Activated T-helper 2 cell treated with anti-CD3 and anti-CD28 coated beads, Interferon-gamma antibody, Interleukin-2, Interleukin-4, amounts not matched to agents 10 μg/mL and 5 μg/mL and 100 μg/mL, durations not matched to agents 14 hours and 24 hours and 36 hours (primary cell): ENCODE measurements around the gene RNF148. TPM values are rescaled to one million over a fixed set of nuclear protein-coding genes. Genes with fewer than 3 reads are reported as not detected.

Source experiments
- DNase-seq: peaks from one replicate; pipeline ENCODE4 v3.0.0; 2021; ENCODE audit warnings: low spot score
- H3K27ac Mint-ChIP-seq: one replicate; pipeline ENCODE4 v1.8.0; 2021; ENCODE audit warnings: mixed read lengths
- H3K27me3 Mint-ChIP-seq: one replicate; pipeline ENCODE4 v1.8.0; 2021; ENCODE audit warnings: low read depth, mixed read lengths
- H3K36me3 Mint-ChIP-seq: one replicate; pipeline ENCODE4 v1.8.0; 2021; ENCODE audit warnings: low read depth, mixed read lengths
- H3K4me1 Mint-ChIP-seq: one replicate; pipeline ENCODE4 v1.8.0; 2021; ENCODE audit warnings: low read depth, mixed read lengths
- H3K4me3 Mint-ChIP-seq: one replicate; pipeline ENCODE4 v1.8.0; 2021; ENCODE audit warnings: low read depth, mild to moderate bottlenecking, moderate library complexity, mixed read lengths
- H3K9me3 Mint-ChIP-seq: one replicate; pipeline ENCODE4 v1.8.0; 2021; ENCODE audit warnings: mixed read lengths
- intact Hi-C: fragments of 100-400 bp; cut with micrococcal nuclease; formaldehyde crosslinking; loops from one replicate; pipeline ENCODE4 v1.15.1; 2023
- total RNA-seq: library from RNA; stranded (reverse); gene quantifications from 2 replicates; pipeline ENCODE4 v1.2.3, GENCODE V29; 2022

RNF148 gene, protein sequence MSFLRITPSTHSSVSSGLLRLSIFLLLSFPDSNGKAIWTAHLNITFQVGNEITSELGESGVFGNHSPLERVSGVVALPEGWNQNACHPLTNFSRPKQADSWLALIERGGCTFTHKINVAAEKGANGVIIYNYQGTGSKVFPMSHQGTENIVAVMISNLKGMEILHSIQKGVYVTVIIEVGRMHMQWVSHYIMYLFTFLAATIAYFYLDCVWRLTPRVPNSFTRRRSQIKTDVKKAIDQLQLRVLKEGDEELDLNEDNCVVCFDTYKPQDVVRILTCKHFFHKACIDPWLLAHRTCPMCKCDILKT
- not detected in 2 replicates for total RNA-seq

DNA sequence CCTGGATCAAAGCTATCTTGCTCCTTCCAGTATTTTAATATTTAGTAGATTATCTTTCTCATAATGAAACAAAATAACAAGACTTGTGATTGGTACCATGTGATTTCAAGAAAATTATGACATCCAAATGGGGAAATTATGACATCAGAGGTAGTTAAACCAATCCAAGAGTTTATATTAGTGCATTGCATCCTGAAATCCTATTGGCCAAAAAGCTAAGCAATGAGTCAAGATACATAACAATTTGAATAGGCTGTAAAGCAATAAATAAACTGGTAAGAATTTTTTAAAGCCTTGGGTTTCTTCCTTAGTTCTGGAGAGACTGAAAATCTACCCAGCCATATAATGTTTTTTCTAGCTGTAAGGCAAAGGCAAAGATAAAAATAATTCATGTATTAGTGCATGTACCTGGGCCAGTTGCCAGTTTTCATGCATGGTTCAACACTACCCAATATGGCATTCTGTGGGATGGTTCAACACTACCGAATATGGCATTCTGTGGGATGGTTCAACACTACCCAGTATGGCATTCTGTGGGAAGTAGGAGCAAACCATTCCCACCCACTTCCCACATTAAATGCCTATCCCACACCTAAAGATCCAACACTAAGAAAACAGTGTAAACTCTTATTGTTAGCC is at the start of gene RNF148:
RNF148 (minus strand) TSS at position 51 of the 639 bp plus-strand sequence. CDS start 172 bp downstream, outside the sequence.
- no peaks in the 10 kb centered on the region for H3K36me3 Mint-ChIP-seq
- H3K9me3 Mint-ChIP-seq, result peaks cover 9% of the 10 kb centered on the region
- H3K27me3 Mint-ChIP-seq, result no peaks in the 10 kb centered on the region

DNA sequence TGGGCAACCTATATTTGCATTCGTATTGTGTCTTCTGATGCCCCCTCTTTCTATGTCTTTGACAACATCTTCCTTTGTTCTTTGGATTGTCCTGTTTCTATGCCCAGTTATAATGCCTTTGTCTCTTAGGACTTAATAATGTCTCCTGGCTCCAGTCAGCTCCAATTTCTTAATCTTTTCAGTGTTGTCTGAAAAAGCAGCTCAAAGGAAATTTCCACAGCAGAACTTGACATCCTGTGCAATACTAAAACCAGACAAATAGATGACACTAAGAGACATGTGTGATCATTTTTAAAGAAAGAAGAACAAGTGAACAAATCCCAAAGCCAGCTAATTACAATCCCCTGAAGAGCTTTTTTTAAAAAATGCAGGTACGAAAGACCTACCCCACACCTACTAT is 47.7 kb upstream of the RNF148 start:
- DNase-seq, result no peak
- no peaks in the 10 kb centered on the region for H3K4me1 Mint-ChIP-seq
- H3K27me3 Mint-ChIP-seq, result no peaks in the 10 kb centered on the region
- H3K36me3 Mint-ChIP-seq, result no peaks in the 10 kb centered on the region
- H3K9me3 Mint-ChIP-seq, result no peaks in the 10 kb centered on the region
- intact Hi-C loops, result no loop called here
- H3K4me3 Mint-ChIP-seq, result no peak overlapping the region
- no peak overlapping the region for H3K27ac Mint-ChIP-seq

More for the DNA sequence above, at the start of gene RNF148:
- no peak for DNase-seq
- intact Hi-C loops, result no loop called here
- Mint-ChIP-seq H3K4me3 (no peak within 1 kb of the TSS), H3K27ac (no peak within 1 kb of the TSS), H3K4me1 (no peaks in the 10 kb centered on the region)

DNA sequence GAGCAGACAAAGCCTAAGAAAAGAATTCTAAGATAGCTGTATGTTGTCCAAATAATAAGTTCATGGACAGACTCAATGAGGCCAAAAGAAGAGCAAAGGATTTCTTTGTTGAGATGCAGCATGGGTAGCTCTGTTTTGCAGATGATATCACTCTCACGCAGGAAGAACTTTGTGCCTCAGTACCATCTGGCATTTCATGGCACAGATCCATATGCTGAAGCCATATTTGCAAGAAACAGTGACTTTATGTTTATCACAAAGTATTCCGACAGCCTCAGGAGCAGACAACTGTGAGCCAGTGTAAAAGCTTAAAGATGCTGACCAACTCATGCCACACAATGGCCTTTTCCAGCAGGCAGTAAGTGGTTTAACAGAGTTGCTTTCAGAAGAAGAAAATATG is 45.5 kb upstream of the RNF148 start:
- DNase-seq, result no peak
- Mint-ChIP-seq H3K4me1 (no peaks in the 10 kb centered on the region), H3K9me3 (no peaks in the 10 kb centered on the region), H3K27me3 (no peaks in the 10 kb centered on the region), H3K27ac (no peak overlapping the region), H3K4me3 (no peak overlapping the region), H3K36me3 (no peaks in the 10 kb centered on the region)
- intact Hi-C loops, result no loop called here

DNA sequence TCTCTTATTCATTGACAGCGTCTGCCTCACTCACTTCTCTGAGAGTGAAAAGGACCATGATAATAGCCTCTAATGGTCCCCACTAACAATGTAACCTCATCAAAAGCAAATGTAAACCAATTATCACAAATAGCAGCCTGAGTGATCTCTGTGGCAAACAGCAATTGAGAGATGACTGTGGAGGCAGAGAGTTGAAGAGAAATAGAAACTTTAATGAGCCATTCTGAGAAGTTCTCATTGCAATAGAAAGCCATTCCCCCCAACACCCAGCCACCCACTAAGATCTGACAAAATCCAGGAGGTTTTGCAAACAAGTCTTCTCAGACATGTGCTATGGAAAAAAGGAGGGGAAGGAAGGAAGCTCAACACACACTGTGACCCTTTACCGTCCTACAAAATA is 44.2 kb upstream of the RNF148 start:
- Mint-ChIP-seq H3K4me1 (no peaks in the 10 kb centered on the region), H3K4me3 (no peak overlapping the region), H3K36me3 (no peaks in the 10 kb centered on the region), H3K27me3 (no peaks in the 10 kb centered on the region), H3K9me3 (no peaks in the 10 kb centered on the region), H3K27ac (no peak overlapping the region)
- intact Hi-C loops, result no loop called here
- no peak for DNase-seq

DNA sequence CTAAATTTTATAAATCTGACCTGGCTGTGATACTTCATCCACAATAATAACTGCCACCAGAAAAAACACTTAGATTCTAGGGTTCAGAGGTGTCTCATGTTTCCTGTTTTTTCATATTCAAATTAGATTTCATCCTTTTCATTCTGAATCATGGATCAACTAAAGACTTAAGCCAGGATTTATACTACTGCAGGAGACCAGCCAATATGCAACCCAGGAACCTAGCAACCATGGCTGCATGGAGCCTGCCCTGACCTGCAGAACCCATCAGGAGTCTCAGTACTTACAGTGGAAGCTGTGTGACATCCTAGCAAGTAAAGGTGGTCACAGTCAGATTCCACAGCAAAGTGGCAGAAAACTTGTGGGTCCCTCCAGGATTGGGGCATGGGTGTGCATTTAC is 40.5 kb upstream of the RNF148 start:
- Mint-ChIP-seq H3K4me1 (no peaks in the 10 kb centered on the region), H3K4me3 (no peak overlapping the region), H3K9me3 (no peaks in the 10 kb centered on the region), H3K27ac (no peak overlapping the region), H3K36me3 (no peaks in the 10 kb centered on the region), H3K27me3 (no peaks in the 10 kb centered on the region)
- intact Hi-C loops, result no loop called here
- no peak for DNase-seq

GRCh38 chr7:122738947-122739346 is 36.2 kb upstream of the RNF148 start:
- Mint-ChIP-seq H3K36me3 (no peaks in the 10 kb centered on the region), H3K9me3 (no peaks in the 10 kb centered on the region), H3K27me3 (no peaks in the 10 kb centered on the region), H3K27ac (no peak overlapping the region), H3K4me3 (no peak overlapping the region), H3K4me1 (no peaks in the 10 kb centered on the region)
- intact Hi-C loops, result no loop called here
- DNase-seq, result no peak

- Mint-ChIP-seq H3K4me1 (no peaks in the 10 kb centered on the region), H3K4me3 (no peak overlapping the region), H3K27me3 (no peaks in the 10 kb centered on the region), H3K36me3 (no peaks in the 10 kb centered on the region), H3K27ac (no peak overlapping the region), H3K9me3 (no peaks in the 10 kb centered on the region)
- intact Hi-C loops, result no loop called here
- DNase-seq, result no peak
These were observed 33.5 kb upstream of the RNF148 start for GRCh38 chr7:122736183-122736582.

- intact Hi-C loops, result no loop called here
- Mint-ChIP-seq H3K27me3 (no peaks in the 10 kb centered on the region), H3K36me3 (no peaks in the 10 kb centered on the region), H3K27ac (no peak overlapping the region), H3K4me1 (no peaks in the 10 kb centered on the region), H3K9me3 (no peaks in the 10 kb centered on the region), H3K4me3 (no peak overlapping the region)
- no peak for DNase-seq
These were observed 25.0 kb upstream of the RNF148 start for GRCh38 chr7:122727759-122728158.

- Mint-ChIP-seq H3K27ac (no peak overlapping the region), H3K9me3 (no peaks in the 10 kb centered on the region), H3K4me3 (no peak overlapping the region), H3K36me3 (no peaks in the 10 kb centered on the region), H3K27me3 (no peaks in the 10 kb centered on the region), H3K4me1 (no peaks in the 10 kb centered on the region)
- intact Hi-C loops, result no loop called here
- no peak for DNase-seq
These were observed 24.6 kb upstream of the RNF148 start for GRCh38 chr7:122727354-122727753.

- no peaks in the 10 kb centered on the region for H3K27me3 Mint-ChIP-seq
- no peaks in the 10 kb centered on the region for H3K9me3 Mint-ChIP-seq
- intact Hi-C loops, result no loop called here
- H3K36me3 Mint-ChIP-seq, result no peaks in the 10 kb centered on the region
- no peak for DNase-seq
- no peak overlapping the region for H3K4me3 Mint-ChIP-seq
- H3K27ac Mint-ChIP-seq, result no peak overlapping the region
- no peaks in the 10 kb centered on the region for H3K4me1 Mint-ChIP-seq
These were observed 24.2 kb upstream of the RNF148 start for GRCh38 chr7:122726881-122727280.

DNA sequence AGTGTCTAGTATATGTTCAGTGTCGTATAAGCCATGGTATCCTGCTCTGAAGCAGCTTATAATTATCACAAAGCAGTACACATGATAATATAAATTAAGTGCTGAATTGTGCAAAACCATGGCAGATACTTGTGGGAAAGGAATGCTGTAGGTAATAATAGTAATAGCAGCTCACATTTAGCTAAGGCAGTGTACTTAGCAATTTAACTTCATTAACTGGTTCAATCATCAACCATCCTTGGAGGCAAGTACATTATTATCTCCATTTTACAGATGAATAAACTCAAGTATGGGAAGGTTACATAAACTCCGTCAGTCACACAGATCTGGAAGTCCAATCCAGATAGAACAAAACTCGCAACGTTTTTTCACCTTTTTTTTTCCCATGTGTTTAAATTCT is 21.6 kb upstream of the RNF148 start:
- Mint-ChIP-seq H3K27ac (no peak overlapping the region), H3K4me3 (no peak overlapping the region)

DNA sequence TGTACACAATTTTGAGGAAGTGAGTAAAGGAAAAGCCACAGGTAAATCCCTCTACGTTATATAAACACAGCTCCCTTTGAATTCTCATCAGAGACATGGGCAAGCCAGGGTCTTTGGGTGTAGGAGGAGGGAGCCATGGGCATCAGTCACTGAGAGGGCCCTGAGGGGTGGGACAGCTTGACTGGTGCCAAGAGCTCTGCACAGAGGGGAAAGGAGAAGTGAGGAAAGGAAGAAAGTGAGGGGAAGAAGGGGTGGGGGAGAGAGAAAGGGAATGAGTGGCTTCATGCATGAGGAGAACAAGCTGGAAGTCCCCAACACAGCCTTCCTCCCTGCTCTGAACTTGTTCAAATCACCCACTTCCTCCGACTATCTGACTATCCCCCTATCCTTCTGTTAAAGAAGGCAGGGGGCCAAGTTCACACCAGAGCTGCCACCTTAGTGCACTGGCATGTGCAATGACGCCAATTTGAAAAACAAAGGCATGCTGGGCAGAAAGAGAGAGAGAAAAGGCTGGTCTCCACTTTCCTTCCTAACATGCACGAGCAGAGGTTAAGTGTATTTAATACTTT is 16.4 kb upstream of the RNF148 start:
- intact Hi-C loops, result no loop called here
- Mint-ChIP-seq H3K36me3 (no peaks in the 10 kb centered on the region), H3K27ac (no peak overlapping the region), H3K4me1 (no peaks in the 10 kb centered on the region), H3K27me3 (no peaks in the 10 kb centered on the region), H3K4me3 (no peak overlapping the region), H3K9me3 (peaks cover 6% of the 10 kb centered on the region)
- no peak for DNase-seq

More for the DNA sequence above, 21.6 kb upstream of the RNF148 start:
- no peaks in the 10 kb centered on the region for H3K4me1 Mint-ChIP-seq
- intact Hi-C loops, result no loop called here
- H3K36me3 Mint-ChIP-seq, result no peaks in the 10 kb centered on the region
- DNase-seq, result no peak
- H3K9me3 Mint-ChIP-seq, result peaks cover 6% of the 10 kb centered on the region
- no peaks in the 10 kb centered on the region for H3K27me3 Mint-ChIP-seq

- H3K36me3 Mint-ChIP-seq, result no peaks in the 10 kb centered on the region
These were observed 14.8 kb upstream of the RNF148 start for GRCh38 chr7:122717356-122718089.

More at GRCh38 chr7:122717356-122718089, 14.8 kb upstream of the RNF148 start:
- no peak overlapping the region for H3K4me3 Mint-ChIP-seq
- no peak for DNase-seq
- intact Hi-C loops, result no loop called here
- no peak overlapping the region for H3K27ac Mint-ChIP-seq
- H3K4me1 Mint-ChIP-seq, result no peaks in the 10 kb centered on the region
- peaks cover 6% of the 10 kb centered on the region for H3K9me3 Mint-ChIP-seq
- no peaks in the 10 kb centered on the region for H3K27me3 Mint-ChIP-seq
